HG02973 (cell line): ENCODE measurements around the gene UNC79.

Experiments used
- ATAC-seq: cut with Tn5 transposase; IDR thresholded peaks from one replicate; pipeline ENCODE4 v1.9.1; 2021; ENCODE audit warnings: moderate library complexity; ENCODE audit not compliant: unreplicated experiment

The UNC79 gene

GRCh38 chr14:93705513-93706156, 274.9 kb downstream of the UNC79 start:
- no peak for ATAC-seq

- ATAC-seq = no peak
Measured at GRCh38 chr14:93706360-93706955, 275.7 kb downstream of the UNC79 start.

GRCh38 chr14:93707475-93707874, 276.7 kb downstream of the UNC79 start:
- no peak for ATAC-seq

DNA sequence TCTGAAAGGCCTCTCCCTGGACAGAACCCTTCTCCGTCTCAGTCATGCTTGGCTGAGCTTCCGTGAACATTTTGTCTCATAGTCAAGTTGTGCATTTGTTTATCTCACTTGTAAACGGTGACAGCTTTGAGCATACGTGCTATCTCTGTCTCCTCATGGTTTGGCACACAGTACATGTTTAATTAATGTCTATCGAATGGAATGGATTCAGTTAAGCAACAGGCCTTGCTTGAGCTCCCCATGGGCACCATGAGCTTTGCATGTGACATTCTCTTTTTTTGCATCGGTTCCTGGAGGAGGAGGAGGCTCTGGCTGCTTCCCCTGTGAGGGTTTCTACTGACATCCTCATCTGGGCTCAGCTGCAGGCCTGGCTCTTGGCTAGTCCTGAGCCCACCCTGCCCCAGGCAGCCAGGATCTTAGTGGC, 277.6 kb downstream of the UNC79 start:
- ATAC-seq = no peak

GRCh38 chr14:93708800-93709199, 278.1 kb downstream of the UNC79 start:
- no peak for ATAC-seq

DNA sequence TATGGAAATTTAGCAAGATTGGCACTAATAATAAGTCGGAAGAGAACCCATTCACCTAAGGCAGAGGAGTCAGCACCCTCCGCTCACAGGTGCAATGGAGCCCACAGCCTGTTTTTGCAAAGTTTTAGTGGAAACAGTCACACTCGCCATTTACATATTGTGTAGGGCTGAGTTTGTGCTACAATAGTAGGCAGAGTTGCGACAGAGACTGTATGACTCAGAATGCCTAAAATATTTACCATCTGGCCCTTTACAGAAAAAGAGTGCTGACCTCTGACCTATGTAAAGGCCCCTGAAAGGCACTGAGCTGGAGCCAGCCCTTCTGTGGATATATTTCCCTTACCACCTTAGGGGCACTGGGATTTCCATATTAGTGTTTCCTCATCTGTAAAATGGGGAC, 278.5 kb downstream of the UNC79 start:
- no peak for ATAC-seq

- no peak for ATAC-seq
Measured at GRCh38 chr14:93712079-93712837, 281.5 kb downstream of the UNC79 start.

GRCh38 chr14:93712838-93713724, 282.3 kb downstream of the UNC79 start:
- ATAC-seq = no peak

GRCh38 chr14:93713726-93714405, 283.1 kb downstream of the UNC79 start:
- ATAC-seq = no peak

DNA sequence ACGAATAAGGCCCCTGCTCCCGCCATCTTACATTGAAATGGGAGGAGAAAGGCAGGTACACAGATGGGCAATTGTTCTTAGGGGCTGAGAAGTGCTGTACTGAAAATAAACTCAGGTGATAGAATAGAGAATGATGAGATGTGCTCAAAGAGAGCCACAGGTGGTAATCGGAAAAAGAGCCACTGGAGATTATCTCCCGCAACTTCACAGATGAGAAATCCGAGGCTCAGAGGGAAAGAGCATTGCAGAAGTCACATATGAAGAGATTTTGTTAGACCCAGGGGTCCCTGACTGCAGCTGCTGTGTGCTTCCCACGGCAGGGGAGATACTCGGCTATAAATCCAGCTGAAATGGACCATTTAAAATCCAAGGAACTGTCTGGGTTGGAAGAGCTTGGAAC, 283.9 kb downstream of the UNC79 start:
- ATAC-seq = no peak

DNA sequence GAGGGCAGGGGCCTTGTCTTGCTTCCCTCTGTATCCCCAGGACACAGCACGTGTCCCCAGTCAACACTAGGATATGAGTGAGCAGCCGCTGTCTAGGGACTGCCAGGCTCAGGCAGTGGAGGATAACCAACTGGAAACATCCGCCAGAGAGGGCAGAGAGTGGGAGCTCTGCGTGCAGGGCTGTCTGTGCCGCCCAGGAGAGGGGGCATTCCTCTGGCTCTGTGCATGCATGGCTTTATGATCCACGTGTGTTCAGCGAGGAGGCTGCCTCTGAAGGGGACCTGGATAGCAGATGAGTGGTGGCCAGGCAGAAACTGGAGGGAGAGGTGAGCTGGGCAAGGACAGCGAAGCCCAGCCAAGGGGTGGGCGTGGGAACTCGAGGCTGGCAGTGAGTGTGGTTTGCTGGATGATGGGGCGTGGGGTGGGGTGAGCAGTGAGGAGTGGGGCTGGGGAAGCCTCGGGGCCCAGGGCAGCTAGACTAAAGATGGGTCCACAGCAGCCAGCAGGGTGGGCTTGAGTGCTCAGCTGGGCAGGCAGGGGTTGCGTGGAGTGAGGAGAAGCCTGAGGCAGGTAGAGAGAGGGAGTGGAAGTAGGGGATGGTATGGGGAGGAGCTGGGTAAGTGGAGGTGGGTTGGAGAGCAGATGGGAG, 284.7 kb downstream of the UNC79 start:
- no peak for ATAC-seq

- no peak for ATAC-seq
Measured at GRCh38 chr14:93716002-93716745, 285.4 kb downstream of the UNC79 start.

GRCh38 chr14:93716746-93717667, 286.3 kb downstream of the UNC79 start:
- no peak for ATAC-seq

GRCh38 chr14:93717668-93718320, 287.1 kb downstream of the UNC79 start:
- no peak for ATAC-seq

DNA sequence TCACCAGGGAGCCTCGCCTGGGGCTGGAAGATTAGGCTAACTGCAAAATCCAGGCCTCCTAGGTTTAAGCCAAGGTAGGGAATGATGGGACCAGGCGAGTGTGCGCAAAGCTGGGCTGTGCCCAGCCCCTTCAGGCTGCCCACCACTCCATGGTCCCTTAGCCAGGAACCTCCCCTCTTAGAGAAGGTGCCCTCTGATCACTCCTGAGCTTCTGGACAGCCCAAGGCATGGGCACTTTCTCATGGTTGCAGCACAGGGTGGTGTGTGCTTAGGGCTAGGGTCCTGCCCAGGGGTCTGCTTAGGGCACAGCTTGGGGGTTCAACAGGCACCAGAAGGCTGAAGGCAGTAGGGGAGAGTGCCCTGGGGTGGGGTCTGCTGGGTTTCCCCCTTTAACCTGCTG, 288.5 kb downstream of the UNC79 start:
- ATAC-seq = no peak

DNA sequence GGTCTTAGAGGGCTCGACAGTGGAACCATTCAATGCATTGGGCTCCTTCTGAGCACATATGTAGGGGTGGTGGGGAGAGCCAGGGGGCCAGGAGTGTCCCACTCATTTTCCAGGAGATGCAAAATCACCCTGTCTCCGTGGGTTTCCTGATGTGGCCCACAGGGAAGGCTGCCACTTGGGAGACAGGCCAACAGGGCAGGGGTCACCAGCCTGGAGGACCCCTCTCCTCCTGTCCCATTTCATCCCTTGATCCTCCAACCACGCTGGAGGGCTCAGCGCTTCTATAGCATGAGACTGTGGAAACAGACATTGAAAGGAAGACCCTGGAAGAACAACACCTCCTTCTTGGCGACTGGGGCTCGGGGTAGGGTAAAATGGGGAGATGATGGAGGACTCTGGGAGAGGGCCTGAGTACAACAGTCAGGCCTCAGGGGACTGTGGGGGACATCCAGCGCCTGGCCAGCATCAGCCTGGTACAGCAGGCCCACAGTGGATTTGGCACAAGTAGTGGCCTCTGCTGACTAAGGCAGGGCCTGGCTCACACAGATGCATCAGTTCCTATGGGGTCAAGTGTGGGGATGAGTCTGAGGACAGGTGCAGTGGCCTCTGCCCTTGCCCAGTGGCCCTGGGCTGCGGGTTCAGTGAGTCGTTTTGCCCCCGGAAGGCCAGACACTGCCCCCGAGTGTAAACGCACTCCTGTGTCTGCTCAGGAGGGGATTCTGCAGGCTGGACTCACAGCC, 289.5 kb downstream of the UNC79 start:
- no peak for ATAC-seq

- no peak for ATAC-seq
Measured at GRCh38 chr14:93720981-93721483, 290.3 kb downstream of the UNC79 start.
